Sigmoid colon (tissue), 4 donors: ENCODE data around the gene KCNMB2.
"Not testable (repeated sequence)": the region's sequence is repeated elsewhere in the genome, so short reads cannot be mapped to it uniquely, and the experiment has no call there.

Experiments used
- CTCF ChIP-seq, 4 experiments: fragments of 450-650 bp in 3 of 4; fragments of 200-600 bp in 1 of 4; IDR thresholded peaks; one replicate each; pipeline ENCODE4 v1.5.1; 2016 to 2019; ENCODE audit warnings: antibody characterized with exemption in 4 of 4, mild to moderate bottlenecking in 3 of 4, moderate library complexity in 2 of 4
- EP300 ChIP-seq, 4 donors: sonication (generic); formaldehyde crosslinking; IDR thresholded peaks; one replicate each; pipeline ENCODE4 v1.6.1; 2017; ENCODE audit warnings: antibody characterized with exemption in 4 of 4
- POLR2A ChIP-seq, 2 donors: fragments of 450-650 bp; IDR thresholded peaks; one replicate each; pipeline ENCODE4 v1.6.1; 2016; ENCODE audit warnings: antibody characterized with exemption in 2 of 2, mild to moderate bottlenecking in 2 of 2, moderate library complexity in 2 of 2
- POLR2AphosphoS5 ChIP-seq, 4 donors: sonication (generic); formaldehyde crosslinking; IDR thresholded peaks; one replicate each; pipeline ENCODE4 v1.6.1; 2017; ENCODE audit warnings: antibody characterized with exemption in 4 of 4

- not testable (repeated sequence) for TF ChIP-seq POLR2A, EP300, CTCF, POLR2AphosphoS5 (IDR thresholded peaks at IDR 0.05)
Measured at GRCh38 chr3:178515076-178515744, 21.0 kb upstream of the KCNMB2 start.
